PC-9 (cell line): ENCODE measurements around the gene CKMT1A.

Experiments used
- CTCF ChIP-seq: fragments of 200-600 bp; sonication (generic); conservative IDR thresholded peaks from 2 replicates; pipeline ENCODE4 v1.6.1; 2017; ENCODE audit warnings: mixed run types, antibody characterized with exemption, mild to moderate bottlenecking, moderate library complexity
- EZH2 ChIP-seq: fragments of 200-600 bp; sonication (generic); IDR thresholded peaks from 2 replicates; pipeline ENCODE4 v1.8.0; 2017; ENCODE audit warnings: antibody characterized with exemption, low read depth

DNA sequence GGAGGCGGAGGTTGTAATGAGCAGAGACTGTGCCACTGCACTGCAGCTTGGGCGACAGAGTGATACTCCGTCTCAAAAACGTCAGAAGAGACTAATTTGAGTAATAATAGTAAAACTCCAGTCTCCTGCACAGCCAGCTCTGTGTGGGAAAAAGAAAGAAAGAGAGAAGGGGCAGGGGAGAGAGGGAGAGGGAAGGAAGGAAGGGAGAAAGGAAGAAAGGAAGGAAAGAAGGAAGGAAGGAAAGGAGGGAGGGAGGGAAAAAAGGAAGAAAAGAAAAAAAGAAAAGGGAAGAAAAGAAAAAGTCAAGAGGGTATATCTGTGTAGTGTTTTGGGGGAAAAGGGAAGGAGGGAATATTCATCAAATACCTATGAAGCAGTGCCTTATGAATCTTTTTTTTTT is 29.5 kb downstream of the CKMT1A start:
- TF ChIP-seq CTCF, result no peak
- no peak for TF ChIP-seq EZH2
